Measurements from ENCODE around the gene PLPPR5.

- TF ChIP-seq EZH2 (IDR thresholded peaks at IDR 0.05; ENCODE audit: insufficient read depth, poor library complexity, severe bottlenecking) (no peak), EZH2phosphoT487 (IDR thresholded peaks at IDR 0.05; ENCODE audit: insufficient read depth, low read depth) (no peak)
Measured at GRCh38 chr1:98897479-98897878, 107.2 kb downstream of the PLPPR5 start.

Data from GM23248 (cell line).